HG03342 (cell line): Measurements from ENCODE around the gene TCTA.

ENCODE experiments used
- ATAC-seq: cut with Tn5 transposase; IDR thresholded peaks from one replicate; pipeline ENCODE4 v1.9.1; 2021; ENCODE audit warnings: mild to moderate bottlenecking, moderate library complexity; ENCODE audit not compliant: unreplicated experiment

Gene TCTA

DNA sequence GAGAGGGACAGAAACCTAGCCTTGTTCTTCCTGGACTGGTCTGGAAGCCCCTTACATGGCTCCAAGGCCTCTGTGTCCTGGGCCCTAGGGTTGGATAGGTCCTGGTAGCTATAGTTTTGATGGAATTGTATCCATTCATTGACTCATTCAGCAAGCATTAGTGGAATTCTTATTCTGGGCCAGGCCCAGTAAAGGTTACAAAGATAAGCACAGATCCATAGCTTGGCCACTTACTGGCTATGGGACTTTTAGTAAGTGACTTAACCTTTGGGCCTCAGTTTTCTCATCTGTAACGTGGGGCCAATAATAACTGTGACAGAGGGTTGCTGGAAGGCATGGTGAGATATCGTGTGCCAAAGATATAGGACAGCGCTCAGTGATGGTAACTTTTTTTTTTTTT, 44.2 kb downstream of the TCTA start:
- no peak for ATAC-seq

DNA sequence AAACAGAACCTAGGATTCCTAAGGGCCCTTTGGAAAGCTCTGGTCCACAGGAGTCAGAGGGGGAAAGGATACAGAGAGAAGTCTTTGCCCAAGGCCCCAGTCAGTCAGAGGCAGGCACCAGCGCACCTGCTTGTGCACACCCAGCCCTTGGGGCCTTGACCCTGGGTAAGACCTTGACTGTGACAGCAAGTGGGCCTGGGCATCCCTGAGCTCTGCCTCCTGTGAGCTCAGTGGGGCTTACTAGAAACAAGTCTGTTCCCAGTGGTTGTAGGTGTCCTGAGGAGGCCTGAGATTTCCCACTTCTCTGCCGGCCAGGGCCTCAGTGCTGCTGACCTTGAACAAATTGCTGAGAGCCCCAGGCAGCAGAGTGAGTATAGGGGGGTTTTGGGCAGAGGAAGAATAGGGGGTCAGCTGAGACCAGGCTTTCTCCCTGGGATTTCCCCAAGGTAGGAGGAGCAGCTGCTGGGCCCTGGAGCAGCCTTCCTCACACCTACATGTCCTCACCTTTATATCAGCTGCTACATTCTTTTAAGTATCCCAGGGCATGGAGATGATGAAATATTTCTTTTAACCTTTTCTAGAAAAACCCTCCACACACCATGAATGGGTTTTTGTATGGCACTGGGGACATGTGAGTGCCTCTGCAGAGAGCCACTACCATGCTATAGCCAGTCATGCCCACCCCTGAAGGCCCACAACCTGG, 48.1 kb downstream of the TCTA start:
- ATAC-seq = no peak

DNA sequence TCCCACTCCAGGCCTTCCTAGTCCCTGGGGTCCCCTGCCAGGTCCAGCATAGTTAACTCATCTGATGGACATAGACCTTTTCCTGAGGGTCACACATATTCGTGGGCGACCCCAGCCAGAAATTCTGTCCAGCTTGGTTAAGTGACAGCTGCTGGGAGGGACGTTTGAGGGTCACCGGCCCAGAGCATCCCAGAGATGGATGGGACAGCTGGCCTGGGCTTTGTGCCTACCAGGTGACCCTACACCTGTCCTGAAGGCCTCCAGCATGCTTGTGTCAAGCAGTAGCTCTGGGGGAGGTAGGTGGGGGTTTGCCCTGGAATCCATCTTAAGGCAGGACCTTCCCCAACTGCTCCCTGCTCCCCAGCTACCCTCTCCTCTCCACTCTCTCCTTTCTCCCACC, 48.7 kb downstream of the TCTA start:
- ATAC-seq = no peak

DNA sequence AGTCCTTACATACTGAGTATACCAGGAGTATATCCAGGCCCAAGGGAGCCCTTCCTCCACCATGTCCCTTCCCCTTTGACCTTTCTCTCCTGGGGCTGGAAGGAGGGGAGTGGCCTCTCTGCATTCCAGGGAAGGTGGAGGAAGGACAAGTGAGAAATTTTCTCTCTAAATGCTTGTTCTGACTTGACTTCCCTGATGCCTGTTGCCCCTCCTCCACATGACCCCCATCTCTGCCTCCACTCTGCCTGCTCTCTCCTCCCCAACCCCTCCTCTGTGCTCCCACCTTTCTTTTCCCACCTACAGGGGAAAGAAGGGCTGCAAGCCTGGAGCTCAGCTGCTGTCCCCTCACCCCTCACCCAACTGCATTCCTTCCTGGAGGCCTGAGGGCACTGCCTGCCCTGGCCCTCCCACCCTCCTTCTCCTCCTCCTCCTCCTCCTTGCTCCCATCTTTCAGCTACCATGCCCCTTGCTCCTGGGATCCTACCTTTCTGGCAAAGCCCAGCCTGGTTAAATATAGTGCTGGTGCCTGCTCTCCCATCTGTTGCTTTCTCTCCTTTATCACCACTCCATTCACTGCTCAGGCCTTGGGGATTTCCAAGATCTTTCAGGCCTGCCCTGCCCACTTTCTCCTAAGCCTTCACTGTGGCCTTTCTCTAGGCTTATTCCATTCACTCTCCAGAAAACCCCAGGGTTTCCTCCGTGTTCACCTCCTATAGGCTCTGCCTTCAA, 49.4 kb downstream of the TCTA start:
- ATAC-seq = no peak

GRCh38 chr3:49462222-49462621, 50.0 kb downstream of the TCTA start:
- ATAC-seq = no peak

GRCh38 chr3:49465270-49466034, 53.2 kb downstream of the TCTA start:
- no peak for ATAC-seq
